Nephron (organoid): Measurements from ENCODE around the gene LBP.
"Not testable (repeated sequence)": the region's sequence is repeated elsewhere in the genome, so short reads cannot be mapped to it uniquely, and the experiment has no call there.

Experiments used
- H3K27ac Mint-ChIP-seq, 3 experiments: 2 replicates each; pipeline ENCODE4 v1.8.0; 2020; ENCODE audit warnings: mixed read lengths in 3 of 3, mild to moderate bottlenecking in 2 of 3, moderate library complexity in 1 of 3
- H3K27me3 Mint-ChIP-seq: 2 replicates; pipeline ENCODE4 v1.8.0; 2021; ENCODE audit warnings: low read depth, mild to moderate bottlenecking, moderate library complexity, mixed read lengths
- H3K36me3 Mint-ChIP-seq: 2 replicates; pipeline ENCODE4 v1.8.0; 2020; ENCODE audit warnings: low read depth, mixed read lengths
- H3K4me1 Mint-ChIP-seq: 2 replicates; pipeline ENCODE4 v1.8.0; 2020; ENCODE audit warnings: mixed read lengths
- H3K4me3 Mint-ChIP-seq, 3 experiments: 2 replicates each; pipeline ENCODE4 v1.8.0; 2020; ENCODE audit warnings: mild to moderate bottlenecking in 3 of 3, mixed read lengths in 3 of 3, moderate library complexity in 2 of 3
- H3K9me3 Mint-ChIP-seq: 2 replicates; pipeline ENCODE4 v1.8.0; 2020; ENCODE audit warnings: mixed read lengths
- TF ChIP-seq, protein P1 (sequence below), 3 experiments: fragments of 200-600 bp; sonication (generic); IDR thresholded peaks; one replicate each; pipeline ENCODE4 v1.5.0; 2021; ENCODE audit warnings: antibody characterized with exemption in 3 of 3; ENCODE audit not compliant: unreplicated experiment in 3 of 3

LBP gene

GRCh38 chr20:38334016-38334415 lies 12.3 kb upstream of the LBP start:
- Mint-ChIP-seq H3K27ac (no peak overlapping the region), H3K4me3 (no peak overlapping the region), H3K9me3 (peaks cover 11% of the 10 kb centered on the region), H3K36me3 (no peaks in the 10 kb centered on the region), H3K27me3 (peaks cover 21% of the 10 kb centered on the region), H3K4me1 (peaks cover 11% of the 10 kb centered on the region)
- TF ChIP-seq, protein P1, sequence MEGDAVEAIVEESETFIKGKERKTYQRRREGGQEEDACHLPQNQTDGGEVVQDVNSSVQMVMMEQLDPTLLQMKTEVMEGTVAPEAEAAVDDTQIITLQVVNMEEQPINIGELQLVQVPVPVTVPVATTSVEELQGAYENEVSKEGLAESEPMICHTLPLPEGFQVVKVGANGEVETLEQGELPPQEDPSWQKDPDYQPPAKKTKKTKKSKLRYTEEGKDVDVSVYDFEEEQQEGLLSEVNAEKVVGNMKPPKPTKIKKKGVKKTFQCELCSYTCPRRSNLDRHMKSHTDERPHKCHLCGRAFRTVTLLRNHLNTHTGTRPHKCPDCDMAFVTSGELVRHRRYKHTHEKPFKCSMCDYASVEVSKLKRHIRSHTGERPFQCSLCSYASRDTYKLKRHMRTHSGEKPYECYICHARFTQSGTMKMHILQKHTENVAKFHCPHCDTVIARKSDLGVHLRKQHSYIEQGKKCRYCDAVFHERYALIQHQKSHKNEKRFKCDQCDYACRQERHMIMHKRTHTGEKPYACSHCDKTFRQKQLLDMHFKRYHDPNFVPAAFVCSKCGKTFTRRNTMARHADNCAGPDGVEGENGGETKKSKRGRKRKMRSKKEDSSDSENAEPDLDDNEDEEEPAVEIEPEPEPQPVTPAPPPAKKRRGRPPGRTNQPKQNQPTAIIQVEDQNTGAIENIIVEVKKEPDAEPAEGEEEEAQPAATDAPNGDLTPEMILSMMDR (IDR thresholded peaks at IDR 0.05; ENCODE audit: unreplicated experiment in 3 of 3), result no peak

DNA sequence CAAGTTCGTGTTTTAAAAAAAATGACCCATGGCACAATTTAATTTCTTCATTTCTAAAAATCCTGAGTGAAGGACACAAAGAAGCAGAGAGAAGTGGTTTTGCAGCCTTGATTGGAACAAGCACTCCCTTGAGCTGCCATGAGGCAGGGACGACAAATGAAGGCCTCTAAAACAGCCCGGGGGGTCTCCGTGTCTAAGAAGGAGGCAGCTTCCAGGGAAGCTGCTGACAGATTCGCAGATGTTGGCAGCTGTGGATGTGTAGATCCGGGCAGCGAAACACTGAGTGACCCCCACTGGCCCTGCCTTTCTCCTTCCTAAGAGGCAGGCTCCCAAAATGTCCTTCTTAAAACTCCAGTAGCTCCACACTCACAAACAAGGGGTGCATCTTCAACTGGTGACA lies 9.6 kb upstream of the LBP start:
- Mint-ChIP-seq H3K27ac (peak overlapping the region in 2 of 3 experiments; percentile 0 to 38), H3K4me1 (peaks cover 11% of the 10 kb centered on the region), H3K9me3 (peaks cover 11% of the 10 kb centered on the region), H3K27me3 (peaks cover 25% of the 10 kb centered on the region), H3K36me3 (no peaks in the 10 kb centered on the region), H3K4me3 (no peak overlapping the region)
- TF ChIP-seq, protein P1 (IDR thresholded peaks at IDR 0.05; ENCODE audit: unreplicated experiment in 3 of 3), result no peak

GRCh38 chr20:38337561-38338140 lies 8.6 kb upstream of the LBP start:
- Mint-ChIP-seq H3K4me3 (no peak overlapping the region), H3K9me3 (peaks cover 11% of the 10 kb centered on the region), H3K36me3 (no peaks in the 10 kb centered on the region), H3K27ac (no peak overlapping the region), H3K4me1 (peaks cover 14% of the 10 kb centered on the region), H3K27me3 (peaks cover 18% of the 10 kb centered on the region)
- TF ChIP-seq, protein P1 (IDR thresholded peaks at IDR 0.05; ENCODE audit: unreplicated experiment in 3 of 3), result peak in 2 of 3 experiments; percentile 15 to 46

DNA sequence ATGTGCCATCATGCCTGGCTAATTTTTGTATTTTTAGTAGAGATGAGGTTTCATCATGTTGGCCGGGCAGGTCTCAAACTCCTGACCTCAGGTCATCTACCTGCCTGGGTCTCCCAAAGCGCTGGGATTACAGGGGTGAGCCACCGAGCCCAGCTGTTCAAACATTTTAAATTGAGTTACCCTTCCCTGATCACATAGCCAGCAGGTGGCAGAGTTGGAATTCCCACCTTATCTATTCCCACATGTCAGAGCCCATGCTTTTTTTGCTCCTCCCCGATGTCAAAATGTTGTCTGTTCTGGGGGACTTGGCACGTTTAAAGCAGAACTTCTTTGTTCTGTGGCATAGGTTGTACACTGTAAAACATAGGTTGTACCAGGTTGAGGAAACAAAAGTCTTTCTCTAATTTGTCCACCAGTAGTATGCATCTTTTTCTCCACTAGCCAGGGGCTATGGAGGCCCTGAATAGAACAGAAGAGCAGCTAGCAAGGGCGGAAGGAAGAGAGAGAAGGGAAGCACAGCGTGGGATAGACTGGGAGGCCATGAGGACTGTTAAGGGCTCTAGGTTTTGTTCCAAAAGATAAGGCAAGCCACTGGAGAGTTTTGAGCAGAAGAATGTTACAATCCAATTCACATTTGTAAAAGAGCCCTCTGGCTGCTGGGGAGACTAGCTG lies 7.3 kb upstream of the LBP start:
- H3K27me3 Mint-ChIP-seq, result peaks cover 13% of the 10 kb centered on the region
- H3K4me1 Mint-ChIP-seq, result peaks cover 21% of the 10 kb centered on the region
- no peaks in the 10 kb centered on the region for H3K36me3 Mint-ChIP-seq
- no peak overlapping the region for H3K4me3 Mint-ChIP-seq
- peak overlapping the region in 1 of 3 experiments; percentile 81 for H3K27ac Mint-ChIP-seq
- TF ChIP-seq, protein P1 (IDR thresholded peaks at IDR 0.05; ENCODE audit: unreplicated experiment in 3 of 3), result no peak
- H3K9me3 Mint-ChIP-seq, result peaks cover 11% of the 10 kb centered on the region

GRCh38 chr20:38339521-38339896 lies 6.8 kb upstream of the LBP start:
- not testable (repeated sequence) for H3K27ac Mint-ChIP-seq, H3K9me3 Mint-ChIP-seq, H3K36me3 Mint-ChIP-seq, H3K4me3 Mint-ChIP-seq
- Mint-ChIP-seq H3K4me1 (peaks cover 21% of the 10 kb centered on the region), H3K27me3 (peaks cover 14% of the 10 kb centered on the region)

GRCh38 chr20:38339997-38340396 lies 6.3 kb upstream of the LBP start:
- H3K4me1 Mint-ChIP-seq, result peaks cover 21% of the 10 kb centered on the region
- H3K27me3 Mint-ChIP-seq, result peaks cover 17% of the 10 kb centered on the region
- no peak overlapping the region for H3K4me3 Mint-ChIP-seq
- no peak overlapping the region for H3K27ac Mint-ChIP-seq
- peaks cover 6% of the 10 kb centered on the region for H3K9me3 Mint-ChIP-seq
- H3K36me3 Mint-ChIP-seq, result no peaks in the 10 kb centered on the region
- TF ChIP-seq, protein P1 (IDR thresholded peaks at IDR 0.05; ENCODE audit: unreplicated experiment in 3 of 3), result no peak
